ENCODE data around the gene MYO5B. TPM values are rescaled to one million over a fixed set of nuclear protein-coding genes. Genes with fewer than 3 reads are reported as not detected.

Gene MYO5B
- polyA plus RNA-seq, 1 of the 3 experiments (the other 2 are of a cell fraction) = 1.3 TPM

DNA sequence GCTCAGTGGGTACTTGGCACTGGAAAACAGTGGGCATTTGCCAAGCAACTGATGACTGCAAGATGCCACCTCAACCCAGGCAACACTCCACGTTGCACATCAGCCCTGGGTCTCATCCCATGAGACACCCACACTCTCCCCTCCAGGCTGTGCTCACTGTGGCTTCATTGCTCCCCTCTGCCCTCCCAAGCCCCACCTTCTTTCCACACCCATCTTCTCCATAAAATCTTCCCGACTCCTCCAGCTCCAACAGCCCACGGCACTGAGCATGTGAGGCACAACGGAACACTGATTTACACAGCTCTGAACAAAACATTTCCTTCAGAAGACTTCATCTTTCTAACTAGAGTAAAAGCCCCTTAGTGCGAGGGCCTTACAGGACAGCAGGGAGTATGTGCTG is 263.8 kb downstream of the MYO5B start:
- Histone ChIP-seq H3K4me2 (no peak overlapping the region), H4K20me1 (ENCODE audit: insufficient read depth) (no peaks in the 10 kb centered on the region), H3K9ac (no peak overlapping the region), H3K27me3 (ENCODE audit: insufficient read depth) (no peaks in the 10 kb centered on the region; the same call in 1 of the 2 replicates), H3K36me3 (replicated peaks in 1 of 2; ENCODE audit: control insufficient read depth in 1 of 2, insufficient read depth in 2 of 2, low read length in 1 of 2) (no peaks in the 10 kb centered on the region), H3F3A (replicated peaks; ENCODE audit: insufficient read depth) (no peaks in the 10 kb centered on the region), H2AFZ (ENCODE audit: low read depth) (no peak overlapping the region), H3K9me2 (no peaks in the 10 kb centered on the region), H3K4me1 (ENCODE audit: control insufficient read depth in 1 of 2, insufficient read depth in 2 of 2, low read depth in 1 of 2, low read length in 1 of 2) (peaks cover 0 to 10% of the 10 kb centered on the region in 2 experiments; a peak in 2 of 4 replicates), H3K9me3 (no peaks in the 10 kb centered on the region), H3K27ac (ENCODE audit: low read depth in 2 of 2, low read length in 1 of 2) (no peak overlapping the region), H3K79me2 (ENCODE audit: insufficient read depth) (no peaks in the 10 kb centered on the region), H3K4me3 (ENCODE audit: low read depth in 2 of 2, low read length in 1 of 2) (no peak overlapping the region)
- 40% methylated on average over 5 of the region's 5 CpGs for WGBS (ENCODE audit: low lambda C conversion rate)
- CTCF ChIA-PET = interaction anchor here (1.4 kb wide), 1 partner anchor 14 kb away, joined by 3 read pairs; no protein-coding TSS in a partner anchor
- DNase-seq = no peak
- TF ChIP-seq FOSL2 (IDR thresholded peaks at IDR 0.05; ENCODE audit: borderline replicate concordance, low read depth) (no peak), TEAD4 (IDR thresholded peaks at IDR 0.05; ENCODE audit: borderline replicate concordance, insufficient read depth) (no peak), TAF1 (IDR thresholded peaks at IDR 0.05; ENCODE audit: borderline replicate concordance, low read depth, low read length) (no peak), RCOR1 (IDR thresholded peaks at IDR 0.05; ENCODE audit: low read length) (no peak), RAD21 (IDR thresholded peaks at IDR 0.05; ENCODE audit: low read length) (no peak), SMC3 (IDR thresholded peaks at IDR 0.05; ENCODE audit: low read depth, low read length) (no peak), SIN3A (IDR thresholded peaks at IDR 0.05; ENCODE audit: borderline replicate concordance, low read depth, low read length) (no peak)
- TF ChIP-seq, protein P1, sequence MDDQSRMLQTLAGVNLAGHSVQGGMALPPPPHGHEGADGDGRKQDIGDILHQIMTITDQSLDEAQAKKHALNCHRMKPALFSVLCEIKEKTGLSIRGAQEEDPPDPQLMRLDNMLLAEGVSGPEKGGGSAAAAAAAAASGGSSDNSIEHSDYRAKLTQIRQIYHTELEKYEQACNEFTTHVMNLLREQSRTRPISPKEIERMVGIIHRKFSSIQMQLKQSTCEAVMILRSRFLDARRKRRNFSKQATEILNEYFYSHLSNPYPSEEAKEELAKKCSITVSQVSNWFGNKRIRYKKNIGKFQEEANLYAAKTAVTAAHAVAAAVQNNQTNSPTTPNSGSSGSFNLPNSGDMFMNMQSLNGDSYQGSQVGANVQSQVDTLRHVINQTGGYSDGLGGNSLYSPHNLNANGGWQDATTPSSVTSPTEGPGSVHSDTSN (IDR thresholded peaks at IDR 0.05) = no peak
- TF ChIP-seq, protein P2, sequence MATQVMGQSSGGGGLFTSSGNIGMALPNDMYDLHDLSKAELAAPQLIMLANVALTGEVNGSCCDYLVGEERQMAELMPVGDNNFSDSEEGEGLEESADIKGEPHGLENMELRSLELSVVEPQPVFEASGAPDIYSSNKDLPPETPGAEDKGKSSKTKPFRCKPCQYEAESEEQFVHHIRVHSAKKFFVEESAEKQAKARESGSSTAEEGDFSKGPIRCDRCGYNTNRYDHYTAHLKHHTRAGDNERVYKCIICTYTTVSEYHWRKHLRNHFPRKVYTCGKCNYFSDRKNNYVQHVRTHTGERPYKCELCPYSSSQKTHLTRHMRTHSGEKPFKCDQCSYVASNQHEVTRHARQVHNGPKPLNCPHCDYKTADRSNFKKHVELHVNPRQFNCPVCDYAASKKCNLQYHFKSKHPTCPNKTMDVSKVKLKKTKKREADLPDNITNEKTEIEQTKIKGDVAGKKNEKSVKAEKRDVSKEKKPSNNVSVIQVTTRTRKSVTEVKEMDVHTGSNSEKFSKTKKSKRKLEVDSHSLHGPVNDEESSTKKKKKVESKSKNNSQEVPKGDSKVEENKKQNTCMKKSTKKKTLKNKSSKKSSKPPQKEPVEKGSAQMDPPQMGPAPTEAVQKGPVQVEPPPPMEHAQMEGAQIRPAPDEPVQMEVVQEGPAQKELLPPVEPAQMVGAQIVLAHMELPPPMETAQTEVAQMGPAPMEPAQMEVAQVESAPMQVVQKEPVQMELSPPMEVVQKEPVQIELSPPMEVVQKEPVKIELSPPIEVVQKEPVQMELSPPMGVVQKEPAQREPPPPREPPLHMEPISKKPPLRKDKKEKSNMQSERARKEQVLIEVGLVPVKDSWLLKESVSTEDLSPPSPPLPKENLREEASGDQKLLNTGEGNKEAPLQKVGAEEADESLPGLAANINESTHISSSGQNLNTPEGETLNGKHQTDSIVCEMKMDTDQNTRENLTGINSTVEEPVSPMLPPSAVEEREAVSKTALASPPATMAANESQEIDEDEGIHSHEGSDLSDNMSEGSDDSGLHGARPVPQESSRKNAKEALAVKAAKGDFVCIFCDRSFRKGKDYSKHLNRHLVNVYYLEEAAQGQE (IDR thresholded peaks at IDR 0.05; ENCODE audit: low read depth, low read length) = no peak
- TF ChIP-seq, protein P3, sequence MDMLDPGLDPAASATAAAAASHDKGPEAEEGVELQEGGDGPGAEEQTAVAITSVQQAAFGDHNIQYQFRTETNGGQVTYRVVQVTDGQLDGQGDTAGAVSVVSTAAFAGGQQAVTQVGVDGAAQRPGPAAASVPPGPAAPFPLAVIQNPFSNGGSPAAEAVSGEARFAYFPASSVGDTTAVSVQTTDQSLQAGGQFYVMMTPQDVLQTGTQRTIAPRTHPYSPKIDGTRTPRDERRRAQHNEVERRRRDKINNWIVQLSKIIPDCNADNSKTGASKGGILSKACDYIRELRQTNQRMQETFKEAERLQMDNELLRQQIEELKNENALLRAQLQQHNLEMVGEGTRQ (IDR thresholded peaks at IDR 0.05; ENCODE audit: borderline replicate concordance, low read depth, low read length) = no peak
- TF ChIP-seq, protein P4, sequence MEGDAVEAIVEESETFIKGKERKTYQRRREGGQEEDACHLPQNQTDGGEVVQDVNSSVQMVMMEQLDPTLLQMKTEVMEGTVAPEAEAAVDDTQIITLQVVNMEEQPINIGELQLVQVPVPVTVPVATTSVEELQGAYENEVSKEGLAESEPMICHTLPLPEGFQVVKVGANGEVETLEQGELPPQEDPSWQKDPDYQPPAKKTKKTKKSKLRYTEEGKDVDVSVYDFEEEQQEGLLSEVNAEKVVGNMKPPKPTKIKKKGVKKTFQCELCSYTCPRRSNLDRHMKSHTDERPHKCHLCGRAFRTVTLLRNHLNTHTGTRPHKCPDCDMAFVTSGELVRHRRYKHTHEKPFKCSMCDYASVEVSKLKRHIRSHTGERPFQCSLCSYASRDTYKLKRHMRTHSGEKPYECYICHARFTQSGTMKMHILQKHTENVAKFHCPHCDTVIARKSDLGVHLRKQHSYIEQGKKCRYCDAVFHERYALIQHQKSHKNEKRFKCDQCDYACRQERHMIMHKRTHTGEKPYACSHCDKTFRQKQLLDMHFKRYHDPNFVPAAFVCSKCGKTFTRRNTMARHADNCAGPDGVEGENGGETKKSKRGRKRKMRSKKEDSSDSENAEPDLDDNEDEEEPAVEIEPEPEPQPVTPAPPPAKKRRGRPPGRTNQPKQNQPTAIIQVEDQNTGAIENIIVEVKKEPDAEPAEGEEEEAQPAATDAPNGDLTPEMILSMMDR (IDR thresholded peaks at IDR 0.05) = no peak
- POLR2A ChIA-PET = interaction anchor here (0.6 to 0.7 kb wide), 2 partner anchors 21 to 121 kb away, joined by 3 read pairs; no protein-coding TSS in a partner anchor

Measured in SK-N-SH (cell line).